Astrocyte (in vitro differentiated cells and primary cell): ENCODE data around the gene SLC6A3. TPM values are rescaled to one million over a fixed set of nuclear protein-coding genes. Genes with fewer than 3 reads are reported as not detected.

ENCODE experiments used
- DNase-seq: peaks from one replicate; pipeline ENCODE4 v3.0.0-alpha.2; 2010; ENCODE audit warnings: low read depth
- FAIRE-seq: peaks from 2 replicates; lab custom pipeline; 2011; peaks lifted over from hg19 to GRCh38; lab: Jason Lieb, UNC
- H2AFZ ChIP-seq: 2 replicates; pipeline ENCODE4 v1.6.0; 2012; ENCODE audit warnings: low read depth, low read length, inconsistent platforms
- H3K27ac ChIP-seq: 2 replicates; pipeline ENCODE4 v1.5.1; 2011; ENCODE audit warnings: low read depth, low read length, inconsistent platforms
- H3K27me3 ChIP-seq: 2 replicates; pipeline ENCODE4 v1.6.0; 2011; ENCODE audit warnings: low read length, inconsistent platforms; ENCODE audit not compliant: insufficient read depth
- H3K36me3 ChIP-seq: 2 replicates; pipeline ENCODE4 v1.5.1; 2011; ENCODE audit warnings: low read length, inconsistent platforms; ENCODE audit not compliant: insufficient read depth
- H3K4me1 ChIP-seq: 2 replicates; pipeline ENCODE4 v1.5.1; 2011; ENCODE audit warnings: low read length, inconsistent platforms; ENCODE audit not compliant: insufficient read depth
- H3K4me2 ChIP-seq: 2 replicates; pipeline ENCODE4 v1.6.0; 2012; ENCODE audit warnings: low read length, inconsistent platforms
- H3K4me3 ChIP-seq: 2 replicates; pipeline ENCODE4 v1.5.1; 2011; ENCODE audit warnings: low read depth, mild to moderate bottlenecking, low read length, inconsistent platforms; ENCODE audit not compliant: insufficient read depth
- H3K79me2 ChIP-seq: 2 replicates; pipeline ENCODE4 v1.6.0; 2012; ENCODE audit warnings: mild to moderate bottlenecking, low read length, inconsistent platforms; ENCODE audit not compliant: insufficient read depth
- H3K9ac ChIP-seq: 2 replicates; pipeline ENCODE4 v1.6.0; 2012; ENCODE audit warnings: mild to moderate bottlenecking, low read length, inconsistent platforms
- H3K9me3 ChIP-seq: 2 replicates; pipeline ENCODE4 v1.5.1; 2012; ENCODE audit warnings: low read depth, mild to moderate bottlenecking, low read length, inconsistent platforms; ENCODE audit not compliant: insufficient read depth
- H4K20me1 ChIP-seq: 2 replicates; pipeline ENCODE4 v1.6.0; 2012; ENCODE audit warnings: low read length, inconsistent platforms; ENCODE audit not compliant: insufficient read depth
- H3K27ac Mint-ChIP-seq: one replicate; pipeline ENCODE4 v1.8.0; 2021; ENCODE audit warnings: mild to moderate bottlenecking, mixed read lengths; ENCODE audit not compliant: unreplicated experiment
- H3K27me3 Mint-ChIP-seq: one replicate; pipeline ENCODE4 v1.8.0; 2021; ENCODE audit warnings: low read depth, mixed read lengths; ENCODE audit not compliant: unreplicated experiment
- H3K36me3 Mint-ChIP-seq: one replicate; pipeline ENCODE4 v1.8.0; 2021; ENCODE audit warnings: low read depth, mixed read lengths; ENCODE audit not compliant: unreplicated experiment
- H3K4me1 Mint-ChIP-seq: one replicate; pipeline ENCODE4 v1.8.0; 2021; ENCODE audit warnings: low read depth, mixed read lengths; ENCODE audit not compliant: unreplicated experiment
- H3K4me3 Mint-ChIP-seq: one replicate; pipeline ENCODE4 v1.8.0; 2021; ENCODE audit warnings: mild to moderate bottlenecking, moderate library complexity, mixed read lengths; ENCODE audit not compliant: unreplicated experiment
- H3K9me3 Mint-ChIP-seq: one replicate; pipeline ENCODE4 v1.8.0; 2021; ENCODE audit warnings: mild to moderate bottlenecking, mixed read lengths; ENCODE audit not compliant: unreplicated experiment
- EZH2 ChIP-seq: IDR thresholded peaks from 2 replicates; pipeline ENCODE4 v1.6.1; 2012; ENCODE audit warnings: mild to moderate bottlenecking, low read length, inconsistent platforms; ENCODE audit not compliant: insufficient read depth
- total RNA-seq: library from RNA; stranded (reverse); gene quantifications from 2 replicates; pipeline ENCODE4 v1.2.1, GENCODE V29; 2021
- TF ChIP-seq, protein P1 (sequence below): IDR thresholded peaks from 2 replicates; pipeline ENCODE4 v1.5.1; 2011; ENCODE audit warnings: low read depth, mild to moderate bottlenecking, inconsistent platforms, low read length, moderate library complexity; ENCODE audit not compliant: insufficient read depth

SLC6A3 gene
- total RNA-seq, 1 donor from 2014 or later: 0.07 TPM

DNA sequence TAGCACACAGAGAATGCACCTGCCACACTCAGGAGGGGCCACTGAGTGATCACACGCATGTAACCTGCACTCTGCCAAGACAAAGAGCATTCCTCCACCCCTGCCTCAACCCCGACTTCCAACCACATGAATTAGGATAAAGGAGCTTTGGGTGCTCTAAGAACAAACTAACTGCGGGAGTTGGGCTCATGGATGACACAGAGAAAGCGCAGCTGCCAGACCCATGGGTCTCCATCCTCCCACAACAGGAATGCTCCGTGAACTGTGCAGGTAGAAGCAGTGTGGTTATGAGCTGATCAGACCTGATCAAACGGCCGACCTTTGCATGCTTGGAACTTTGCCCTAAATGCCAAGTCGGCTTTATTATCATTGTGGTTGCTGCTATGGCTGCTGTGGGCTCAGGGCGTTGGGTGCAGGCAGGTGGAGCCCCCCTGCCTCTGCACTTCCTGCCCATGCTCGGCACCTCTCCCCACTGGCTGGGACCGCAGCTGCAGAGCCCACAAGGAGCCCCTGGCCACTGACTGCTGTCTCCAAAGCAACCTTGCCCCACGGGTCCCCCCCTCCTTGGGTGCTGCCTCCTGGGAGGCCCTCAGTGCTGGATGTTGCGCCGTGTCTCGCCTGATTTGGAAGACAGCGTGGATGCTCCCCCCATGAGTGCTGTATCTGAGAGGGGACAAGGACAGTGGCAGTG, 2.6 kb upstream of the SLC6A3 start:
- Histone ChIP-seq H3K9me3 (no peaks in the 10 kb centered on the region), H3K79me2 (no peaks in the 10 kb centered on the region), H3K27ac (no peak overlapping the region), H2AFZ (no peak overlapping the region), H3K4me2 (no peak overlapping the region), H3K27me3 (peaks cover 49% of the 10 kb centered on the region), H3K4me3 (no peak overlapping the region), H4K20me1 (no peaks in the 10 kb centered on the region), H3K9ac (no peak overlapping the region), H3K36me3 (no peaks in the 10 kb centered on the region), H3K4me1 (no peaks in the 10 kb centered on the region)
- Mint-ChIP-seq H3K4me3 (no peak overlapping the region), H3K4me1 (no peaks in the 10 kb centered on the region), H3K36me3 (peaks cover 2% of the 10 kb centered on the region), H3K9me3 (peaks cover 20% of the 10 kb centered on the region), H3K27me3 (peaks cover 67% of the 10 kb centered on the region), H3K27ac (no peak overlapping the region)
- no peak for TF ChIP-seq EZH2
- TF ChIP-seq, protein P1, sequence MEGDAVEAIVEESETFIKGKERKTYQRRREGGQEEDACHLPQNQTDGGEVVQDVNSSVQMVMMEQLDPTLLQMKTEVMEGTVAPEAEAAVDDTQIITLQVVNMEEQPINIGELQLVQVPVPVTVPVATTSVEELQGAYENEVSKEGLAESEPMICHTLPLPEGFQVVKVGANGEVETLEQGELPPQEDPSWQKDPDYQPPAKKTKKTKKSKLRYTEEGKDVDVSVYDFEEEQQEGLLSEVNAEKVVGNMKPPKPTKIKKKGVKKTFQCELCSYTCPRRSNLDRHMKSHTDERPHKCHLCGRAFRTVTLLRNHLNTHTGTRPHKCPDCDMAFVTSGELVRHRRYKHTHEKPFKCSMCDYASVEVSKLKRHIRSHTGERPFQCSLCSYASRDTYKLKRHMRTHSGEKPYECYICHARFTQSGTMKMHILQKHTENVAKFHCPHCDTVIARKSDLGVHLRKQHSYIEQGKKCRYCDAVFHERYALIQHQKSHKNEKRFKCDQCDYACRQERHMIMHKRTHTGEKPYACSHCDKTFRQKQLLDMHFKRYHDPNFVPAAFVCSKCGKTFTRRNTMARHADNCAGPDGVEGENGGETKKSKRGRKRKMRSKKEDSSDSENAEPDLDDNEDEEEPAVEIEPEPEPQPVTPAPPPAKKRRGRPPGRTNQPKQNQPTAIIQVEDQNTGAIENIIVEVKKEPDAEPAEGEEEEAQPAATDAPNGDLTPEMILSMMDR: no peak
- FAIRE-seq (no peak), DNase-seq (no peak)

DNA sequence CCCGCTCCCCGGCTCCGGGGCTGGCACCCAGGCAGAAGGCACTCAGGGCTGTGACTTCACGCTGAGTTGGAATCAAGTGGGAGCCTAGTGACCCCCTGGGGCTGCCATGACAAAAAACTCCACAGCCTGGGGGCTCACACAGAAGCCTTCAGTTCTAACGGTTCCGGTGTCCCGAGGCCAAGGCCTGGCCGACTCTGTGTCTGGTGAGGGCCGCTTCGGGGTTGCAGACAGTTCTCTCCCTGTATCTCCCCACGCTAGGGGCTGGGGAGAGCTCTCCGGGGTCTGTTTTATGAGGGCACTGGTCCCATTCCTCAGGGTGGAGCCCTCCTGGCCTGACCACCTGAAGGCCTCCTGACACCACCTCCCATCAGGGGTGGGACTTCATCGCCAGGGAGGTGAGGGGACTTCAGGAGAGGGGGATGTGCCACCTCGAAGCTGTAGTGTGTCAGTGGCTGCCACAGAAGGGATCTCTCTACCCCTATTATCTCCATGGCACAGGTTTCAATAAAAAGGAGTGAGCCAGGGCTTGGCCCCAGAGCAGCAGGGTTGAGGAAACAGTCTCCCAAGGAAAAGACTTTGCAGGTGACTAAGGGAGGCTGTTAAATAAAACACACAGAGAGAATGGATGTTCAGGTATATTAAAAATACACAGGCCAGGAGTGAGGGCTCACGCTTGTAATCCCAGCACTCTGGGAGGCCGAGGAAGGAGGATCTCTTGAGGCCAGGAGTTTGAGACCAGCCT, 1.5 kb upstream of the SLC6A3 start:
- Mint-ChIP-seq H3K9me3 (peaks cover 11% of the 10 kb centered on the region), H3K4me1 (no peaks in the 10 kb centered on the region), H3K36me3 (peaks cover 2% of the 10 kb centered on the region), H3K27me3 (peaks cover 62% of the 10 kb centered on the region), H3K4me3 (no peak overlapping the region), H3K27ac (no peak overlapping the region)
- TF ChIP-seq, protein P1: no peak
- TF ChIP-seq EZH2: no peak
- peaks cover 51% of the 10 kb centered on the region for H3K27me3 ChIP-seq
- H3K36me3 ChIP-seq: no peaks in the 10 kb centered on the region
- no peak overlapping the region for H2AFZ ChIP-seq
- DNase-seq: no peak
- H4K20me1 ChIP-seq: no peaks in the 10 kb centered on the region
- H3K4me2 ChIP-seq: no peak overlapping the region
- no peaks in the 10 kb centered on the region for H3K4me1 ChIP-seq
- H3K4me3 ChIP-seq: no peak overlapping the region
- H3K27ac ChIP-seq: no peak overlapping the region
- no peak for FAIRE-seq
- no peak overlapping the region for H3K9ac ChIP-seq
- H3K9me3 ChIP-seq: no peaks in the 10 kb centered on the region
- no peaks in the 10 kb centered on the region for H3K79me2 ChIP-seq
